Measurements from ENCODE around the gene PTPRD. TPM values are rescaled to one million over a fixed set of nuclear protein-coding genes. Genes with fewer than 3 reads are reported as not detected.
"Not testable (repeated sequence)": the region's sequence is repeated elsewhere in the genome, so short reads cannot be mapped to it uniquely, and the experiment has no call there.

PTPRD gene
- total RNA-seq, 2 experiments from 2014 or later: not detected

- no peak overlapping the region for H3K27ac Mint-ChIP-seq
- POLR2A ChIA-PET: no interaction called here
- DNase-seq: no peak
- H3K4me3 Mint-ChIP-seq: no peak overlapping the region
- H3K36me3 Mint-ChIP-seq (ENCODE audit: low read depth): no peaks in the 10 kb centered on the region
- H3K4me1 Mint-ChIP-seq: no peaks in the 10 kb centered on the region
- no peaks in the 10 kb centered on the region for H3K27me3 Mint-ChIP-seq
- no peak for ATAC-seq
- intact Hi-C loops (cut with DNase I, micrococcal nuclease): loop anchor here in 1 of 2 experiments (5.0 kb wide), 1 partner anchor 47 kb away; no protein-coding TSS in a partner anchor
- CTCF ChIA-PET: no interaction called here
- H3K9me3 Mint-ChIP-seq (ENCODE audit: low read depth): peaks cover 2% of the 10 kb centered on the region
These were observed 1293.8 kb downstream of the PTPRD start for GRCh38 chr9:9319007-9319406.

GRCh38 chr9:9310743-9311142, 1302.1 kb downstream of the PTPRD start:
- H3K27ac Mint-ChIP-seq; H3K36me3 Mint-ChIP-seq (ENCODE audit: low read depth); intact Hi-C loops (cut with DNase I, micrococcal nuclease); H3K9me3 Mint-ChIP-seq (ENCODE audit: low read depth); DNase-seq; CTCF ChIA-PET; H3K27me3 Mint-ChIP-seq; ATAC-seq; POLR2A ChIA-PET; H3K4me3 Mint-ChIP-seq; H3K4me1 Mint-ChIP-seq: not testable (repeated sequence)

GRCh38 chr9:9305600-9305999, 1307.2 kb downstream of the PTPRD start:
- ChIA-PET CTCF (no interaction called here), POLR2A (no interaction called here)
- no peak for ATAC-seq
- H3K9me3 Mint-ChIP-seq (ENCODE audit: low read depth): no peaks in the 10 kb centered on the region
- H3K4me3 Mint-ChIP-seq: no peak overlapping the region
- no peak for DNase-seq
- no peaks in the 10 kb centered on the region for H3K36me3 Mint-ChIP-seq (ENCODE audit: low read depth)
- intact Hi-C loops (cut with DNase I, micrococcal nuclease): no loop called here
- no peak overlapping the region for H3K27ac Mint-ChIP-seq
- H3K4me1 Mint-ChIP-seq: no peaks in the 10 kb centered on the region
- no peaks in the 10 kb centered on the region for H3K27me3 Mint-ChIP-seq

GRCh38 chr9:9299134-9299533, 1313.7 kb downstream of the PTPRD start:
- ATAC-seq (no peak), DNase-seq (no peak)
- H3K4me1 Mint-ChIP-seq: no peaks in the 10 kb centered on the region
- intact Hi-C loops (cut with DNase I, micrococcal nuclease): no loop called here
- no peaks in the 10 kb centered on the region for H3K36me3 Mint-ChIP-seq (ENCODE audit: low read depth)
- ChIA-PET POLR2A (no interaction called here), CTCF (no interaction called here)
- no peaks in the 10 kb centered on the region for H3K9me3 Mint-ChIP-seq (ENCODE audit: low read depth)
- no peaks in the 10 kb centered on the region for H3K27me3 Mint-ChIP-seq
- no peak overlapping the region for H3K4me3 Mint-ChIP-seq
- H3K27ac Mint-ChIP-seq: no peak overlapping the region

- H3K9me3 Mint-ChIP-seq (ENCODE audit: low read depth): peaks cover 1% of the 10 kb centered on the region
- no peaks in the 10 kb centered on the region for H3K36me3 Mint-ChIP-seq (ENCODE audit: low read depth)
- no peak overlapping the region for H3K4me3 Mint-ChIP-seq
- DNase-seq (no peak), ATAC-seq (no peak)
- H3K27ac Mint-ChIP-seq: no peak overlapping the region
- POLR2A ChIA-PET: no interaction called here
- no peaks in the 10 kb centered on the region for H3K27me3 Mint-ChIP-seq
- CTCF ChIA-PET: no interaction called here
- intact Hi-C loops (cut with DNase I, micrococcal nuclease): loop anchor here (2.0 to 10.0 kb wide), 2 partner anchors 15 to 59 kb away; no protein-coding TSS in a partner anchor
- no peaks in the 10 kb centered on the region for H3K4me1 Mint-ChIP-seq
These were observed 1326.8 kb downstream of the PTPRD start for GRCh38 chr9:9286001-9286400.

- peaks cover 1% of the 10 kb centered on the region for H3K9me3 Mint-ChIP-seq (ENCODE audit: low read depth)
- H3K4me1 Mint-ChIP-seq: no peaks in the 10 kb centered on the region
- no peak for ATAC-seq
These were observed 1328.6 kb downstream of the PTPRD start for GRCh38 chr9:9284201-9284600.

GRCh38 chr9:9283159-9283986, 1329.4 kb downstream of the PTPRD start:
- ChIA-PET POLR2A (no interaction called here), CTCF (no interaction called here)
- no peaks in the 10 kb centered on the region for H3K4me1 Mint-ChIP-seq
- intact Hi-C loops (cut with DNase I, micrococcal nuclease): loop anchor here in 1 of 2 experiments (10.0 kb wide), 1 partner anchor 61 kb away; no protein-coding TSS in a partner anchor
- peaks cover 1% of the 10 kb centered on the region for H3K9me3 Mint-ChIP-seq (ENCODE audit: low read depth)
- no peak overlapping the region for H3K27ac Mint-ChIP-seq
- DNase-seq (no peak), ATAC-seq (no peak)
- no peaks in the 10 kb centered on the region for H3K36me3 Mint-ChIP-seq (ENCODE audit: low read depth)
- no peaks in the 10 kb centered on the region for H3K27me3 Mint-ChIP-seq
- H3K4me3 Mint-ChIP-seq: no peak overlapping the region

More at GRCh38 chr9:9284201-9284600, 1328.6 kb downstream of the PTPRD start:
- ChIA-PET CTCF (no interaction called here), POLR2A (no interaction called here)
- no peak overlapping the region for H3K4me3 Mint-ChIP-seq
- H3K27ac Mint-ChIP-seq: no peak overlapping the region
- H3K27me3 Mint-ChIP-seq: no peaks in the 10 kb centered on the region
- no peak for DNase-seq
- H3K36me3 Mint-ChIP-seq (ENCODE audit: low read depth): no peaks in the 10 kb centered on the region
- intact Hi-C loops (cut with DNase I, micrococcal nuclease): loop anchor here (2.0 to 10.0 kb wide), 2 partner anchors 25 to 61 kb away; no protein-coding TSS in a partner anchor

GRCh38 chr9:9275601-9276000, 1337.2 kb downstream of the PTPRD start:
- Mint-ChIP-seq H3K4me1 (no peaks in the 10 kb centered on the region), H3K27me3 (no peaks in the 10 kb centered on the region), H3K4me3 (no peak overlapping the region), H3K9me3 (ENCODE audit: low read depth) (peaks cover 4% of the 10 kb centered on the region), H3K36me3 (ENCODE audit: low read depth) (no peaks in the 10 kb centered on the region), H3K27ac (no peak overlapping the region)
- ATAC-seq (no peak), DNase-seq (no peak)
- intact Hi-C loops (cut with DNase I, micrococcal nuclease): no loop called here
- POLR2A ChIA-PET: no interaction called here
- CTCF ChIA-PET: no interaction called here

- DNase-seq (no peak), ATAC-seq (no peak)
- H3K36me3 Mint-ChIP-seq (ENCODE audit: low read depth): no peaks in the 10 kb centered on the region
- ChIA-PET POLR2A (no interaction called here), CTCF (no interaction called here)
- H3K9me3 Mint-ChIP-seq (ENCODE audit: low read depth): peaks cover 1% of the 10 kb centered on the region
- intact Hi-C loops (cut with DNase I, micrococcal nuclease): no loop called here
- H3K4me3 Mint-ChIP-seq: no peak overlapping the region
- no peaks in the 10 kb centered on the region for H3K27me3 Mint-ChIP-seq
- no peak overlapping the region for H3K27ac Mint-ChIP-seq
- no peaks in the 10 kb centered on the region for H3K4me1 Mint-ChIP-seq
These were observed 1354.8 kb downstream of the PTPRD start for GRCh38 chr9:9257999-9258498.

- no peak for DNase-seq
- H3K27ac Mint-ChIP-seq: no peak overlapping the region
- ChIA-PET POLR2A (no interaction called here), CTCF (no interaction called here)
- no peaks in the 10 kb centered on the region for H3K27me3 Mint-ChIP-seq
- H3K9me3 Mint-ChIP-seq (ENCODE audit: low read depth): no peaks in the 10 kb centered on the region
- no peak overlapping the region for H3K4me3 Mint-ChIP-seq
- intact Hi-C loops (cut with DNase I, micrococcal nuclease): no loop called here
- no peaks in the 10 kb centered on the region for H3K36me3 Mint-ChIP-seq (ENCODE audit: low read depth)
- no peaks in the 10 kb centered on the region for H3K4me1 Mint-ChIP-seq
- no peak for ATAC-seq
These were observed 1366.1 kb downstream of the PTPRD start for GRCh38 chr9:9246726-9247125.

- Mint-ChIP-seq H3K27ac (no peak overlapping the region), H3K9me3 (ENCODE audit: low read depth) (peaks cover 13% of the 10 kb centered on the region), H3K36me3 (ENCODE audit: low read depth) (no peaks in the 10 kb centered on the region), H3K4me1 (no peaks in the 10 kb centered on the region), H3K27me3 (no peaks in the 10 kb centered on the region), H3K4me3 (no peak overlapping the region)
- ChIA-PET CTCF (no interaction called here), POLR2A (no interaction called here)
- no peak for ATAC-seq
- DNase-seq: no peak
- intact Hi-C loops (cut with DNase I, micrococcal nuclease): no loop called here
These were observed 1380.9 kb downstream of the PTPRD start for GRCh38 chr9:9231946-9232345.

GRCh38 chr9:9229269-9229668, 1383.5 kb downstream of the PTPRD start:
- H3K36me3 Mint-ChIP-seq (ENCODE audit: low read depth): no peaks in the 10 kb centered on the region
- DNase-seq (no peak), ATAC-seq (no peak)
- peaks cover 8% of the 10 kb centered on the region for H3K9me3 Mint-ChIP-seq (ENCODE audit: low read depth)
- H3K27me3 Mint-ChIP-seq: no peaks in the 10 kb centered on the region
- no peak overlapping the region for H3K4me3 Mint-ChIP-seq
- no peak overlapping the region for H3K27ac Mint-ChIP-seq
- ChIA-PET POLR2A (no interaction called here), CTCF (no interaction called here)
- H3K4me1 Mint-ChIP-seq: no peaks in the 10 kb centered on the region
- intact Hi-C loops (cut with DNase I, micrococcal nuclease): no loop called here

Data from activated CD4-positive, alpha-beta T cell treated with anti-CD3 and anti-CD28 coated beads for 36 hours (primary cell).